HepG2 (cell line): Measurements from ENCODE around the gene MSI2. TPM values are rescaled to one million over a fixed set of nuclear protein-coding genes. Genes with fewer than 3 reads are reported as not detected.

Source experiments
- BCL3 ChIP-seq: sonication (generic); formaldehyde crosslinking; IDR thresholded peaks from 2 replicates; pipeline ENCODE4 v1.5.1; 2020; ENCODE audit warnings: mild to moderate bottlenecking, missing genetic modification reagents, moderate library complexity
- CCDC6 ChIP-seq: sonication (generic); formaldehyde crosslinking; IDR thresholded peaks from 2 replicates; pipeline ENCODE4 v1.8.1; 2022; ENCODE audit warnings: mild to moderate bottlenecking, missing genetic modification reagents, moderate library complexity
- DMTF1 ChIP-seq: sonication (generic); formaldehyde crosslinking; IDR thresholded peaks from 2 replicates; pipeline ENCODE4 v1.4.0; 2020; ENCODE audit warnings: mild to moderate bottlenecking, missing genetic modification reagents
- DNMT1 ChIP-seq: sonication (generic); formaldehyde crosslinking; IDR thresholded peaks from 2 replicates; pipeline ENCODE4 v1.5.1; 2020; ENCODE audit warnings: mild to moderate bottlenecking, missing genetic modification reagents
- HHEX ChIP-seq: IDR thresholded peaks from 2 replicates; pipeline ENCODE4 v1.6.1; 2016; ENCODE audit warnings: control low read depth
- HMGA1 ChIP-seq: sonication (generic); formaldehyde crosslinking; conservative IDR thresholded peaks from 2 replicates; pipeline ENCODE4 v1.4.0; 2020; ENCODE audit warnings: missing genetic modification reagents
- IKZF4 ChIP-seq: sonication (generic); formaldehyde crosslinking; IDR thresholded peaks from 2 replicates; pipeline ENCODE4 v1.5.1; 2020; ENCODE audit warnings: borderline replicate concordance, mild to moderate bottlenecking, low read depth, missing genetic modification reagents; ENCODE audit errors: not compliant biosample characterization
- KMT2A ChIP-seq: sonication (generic); formaldehyde crosslinking; IDR thresholded peaks from 2 replicates; pipeline ENCODE4 v1.4.0; 2020; ENCODE audit warnings: missing genetic modification reagents
- MBNL3 ChIP-seq: fragments of 250-450 bp; sonication (Bioruptor Pico); conservative IDR thresholded peaks from 2 replicates; pipeline ENCODE4 v1.8.0; 2022; ENCODE audit warnings: mild to moderate bottlenecking, inconsistent platforms
- NFE2L1 ChIP-seq: sonication (generic); formaldehyde crosslinking; IDR thresholded peaks from 2 replicates; pipeline ENCODE4 v1.4.0; 2020; ENCODE audit warnings: missing genetic modification reagents, mild to moderate bottlenecking, borderline replicate concordance
- NFIC ChIP-seq: IDR thresholded peaks from 2 replicates; pipeline ENCODE4 v1.6.1; 2012; ENCODE audit warnings: mild to moderate bottlenecking, low read length, inconsistent platforms
- RXRA ChIP-seq: sonication (generic); formaldehyde crosslinking; IDR thresholded peaks from 2 replicates; pipeline ENCODE4 v1.5.1; 2020; ENCODE audit warnings: missing genetic modification reagents
- STAG1 ChIP-seq: sonication (generic); formaldehyde crosslinking; IDR thresholded peaks from 2 replicates; pipeline ENCODE4 v1.4.0; 2020; ENCODE audit warnings: missing genetic modification reagents
- TAF15 ChIP-seq: fragments of 200-400 bp; formaldehyde crosslinking; IDR thresholded peaks from one replicate; pipeline ENCODE4 v1.6.1; 2018; ENCODE audit warnings: mild to moderate bottlenecking, low read depth, low read length; ENCODE audit not compliant: poor library complexity, severe bottlenecking
- TSC22D2 ChIP-seq: sonication (generic); formaldehyde crosslinking; IDR thresholded peaks from 2 replicates; pipeline ENCODE4 v1.5.1; 2020; ENCODE audit warnings: missing genetic modification reagents, mild to moderate bottlenecking, borderline replicate concordance
- WIZ ChIP-seq: sonication (generic); formaldehyde crosslinking; IDR thresholded peaks from 2 replicates; pipeline ENCODE4 v1.5.1; 2020; ENCODE audit warnings: mild to moderate bottlenecking, missing genetic modification reagents
- ZFP90 ChIP-seq: sonication (generic); formaldehyde crosslinking; IDR thresholded peaks from 2 replicates; pipeline ENCODE4 v1.8.0; 2022; ENCODE audit warnings: missing genetic modification reagents, mild to moderate bottlenecking, inconsistent platforms, borderline replicate concordance
- ZFYVE20 ChIP-seq: sonication (generic); formaldehyde crosslinking; IDR thresholded peaks from 2 replicates; pipeline ENCODE4 v1.8.0; 2023; ENCODE audit warnings: low read depth, mild to moderate bottlenecking, moderate library complexity, missing genetic modification reagents, borderline replicate concordance
- ZNF280D ChIP-seq: sonication (generic); formaldehyde crosslinking; IDR thresholded peaks from 2 replicates; pipeline ENCODE4 v1.5.1; 2020; ENCODE audit warnings: mild to moderate bottlenecking, missing genetic modification reagents
- ZNF282 ChIP-seq: fragments of 450-650 bp; IDR thresholded peaks from 2 replicates; pipeline ENCODE4 v1.6.1; 2018; ENCODE audit not compliant: partially characterized antibody
- ZNF580 ChIP-seq: IDR thresholded peaks from 2 replicates; pipeline ENCODE4 v1.6.1; 2016; ENCODE audit warnings: low read depth, borderline replicate concordance
- polyA plus RNA-seq, 8 experiments: library from polyadenylated mRNA; depleted of rRNA in 3 of 8; stranded (reverse) in 7 of 8; unstranded in 1 of 8; fragments of >200 nt; fragmentation: Illumina TruSeq in 4 of 8; extraction: Trizol in 4 of 8; gene quantifications; 2 replicates each; pipeline versions ENCODE4 v1.2.1 to v1.2.3, GENCODE V29; 2011 to 2016; ENCODE audit warnings: low read depth in 4 of 8, missing spikeins in 1 of 8, mixed read lengths in 1 of 8; ENCODE audit not compliant: insufficient read depth in 1 of 8
- total RNA-seq, 5 experiments: library from RNA; depleted of rRNA; stranded (reverse); fragments of >200 nt; fragmentation: Illumina TruSeq; extraction: Trizol; gene quantifications; 2 replicates each; pipeline ENCODE4 v1.2.3, GENCODE V29; 2016; ENCODE audit warnings: low read depth in 1 of 5

Gene MSI2
- total and polyA plus RNA-seq, 2 of the 13 experiments (the other 11 are each of a cell fraction or from before 2014, with no cell fraction given), result 77.5 to 78.4 TPM

- no peak for TF ChIP-seq ZNF580 (CRISPR knock-in tag)
- no peak for TF ChIP-seq HHEX (CRISPR knock-in tag)
- no peak for TF ChIP-seq WIZ (CRISPR knock-in tag)
- peak; percentile 48; the same call in 1 of the 2 replicates for TF ChIP-seq ZFP90
- no peak for TF ChIP-seq ZNF280D (CRISPR knock-in tag)
- no peak for TF ChIP-seq CCDC6 (CRISPR knock-in tag)
- no peak for TF ChIP-seq TSC22D2 (CRISPR knock-in tag)
- TF ChIP-seq KMT2A (CRISPR knock-in tag), result peak; percentile 22; the same call in 1 of the 2 replicates
- no peak for TF ChIP-seq DMTF1 (CRISPR knock-in tag)
- no peak for TF ChIP-seq NFE2L1 (CRISPR knock-in tag)
- 0 out of 2 replicates have a peak, but pooled peaks have one; percentile 11 for TF ChIP-seq STAG1 (CRISPR knock-in tag)
- TF ChIP-seq TAF15, result no peak
- no peak for TF ChIP-seq ZNF282
- no peak for TF ChIP-seq MBNL3 (CRISPR knock-in tag)
- no peak for TF ChIP-seq ZFYVE20 (CRISPR knock-in tag)
- no peak for TF ChIP-seq NFIC
- no peak for TF ChIP-seq HMGA1
- no peak for TF ChIP-seq IKZF4
- no peak for TF ChIP-seq RXRA (CRISPR knock-in tag)
- no peak for TF ChIP-seq DNMT1
- no peak for TF ChIP-seq BCL3
These were observed 1.9 kb downstream of the MSI2 start (continued) for GRCh38 chr17:57257895-57258851.
